Endometrium (tissue), 2 donors: Measurements from ENCODE around the gene ABHD2.

Experiments used
- FAIRE-seq: peaks from 2 replicates; lab custom pipeline; 2012; peaks lifted over from hg19 to GRCh38; lab: Jason Lieb, UNC
- donor health status: control.
- donor health status: control.

ABHD2 gene

DNA sequence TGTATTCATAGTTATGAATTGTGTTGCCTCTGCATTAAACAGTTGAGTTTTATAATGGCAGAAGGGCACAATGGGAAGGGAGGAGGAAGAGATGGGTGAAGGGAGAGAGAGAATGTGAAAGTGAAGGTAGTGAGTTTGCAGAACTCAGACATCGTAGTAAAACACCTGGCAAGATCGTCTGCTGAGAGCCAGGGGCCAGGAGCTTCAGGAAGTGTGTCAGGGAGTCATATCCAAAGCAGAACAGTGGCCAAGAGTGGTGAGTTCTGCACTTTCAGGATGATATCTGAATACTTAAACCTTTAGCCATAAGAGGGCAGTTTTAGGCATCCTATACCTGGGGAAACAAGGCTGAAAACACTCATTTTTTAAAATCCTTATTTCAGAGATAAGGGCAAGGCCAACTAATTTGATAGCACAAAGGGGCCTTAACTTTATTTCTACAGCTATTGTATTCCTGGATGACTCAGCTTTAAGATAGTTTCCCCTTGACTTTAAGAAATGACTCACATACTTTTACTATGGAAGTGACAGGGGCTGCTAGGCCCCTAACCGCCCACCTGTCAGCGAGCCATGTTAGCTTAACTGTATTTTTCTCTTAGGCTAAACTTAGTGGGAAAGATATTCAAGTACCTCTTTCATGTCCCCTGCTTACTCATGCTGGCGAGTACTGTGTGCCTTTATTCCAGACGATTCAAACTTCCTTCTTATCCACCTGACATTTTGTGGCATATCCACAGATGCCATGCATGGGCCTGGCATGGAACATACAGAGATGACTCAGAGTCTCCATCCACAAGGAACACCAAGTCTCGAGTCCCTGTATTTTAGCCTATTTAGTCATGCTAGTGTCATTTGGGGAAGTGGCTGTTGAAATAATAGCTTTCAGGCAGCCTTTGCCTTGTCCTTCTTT is 79.3 kb downstream of the ABHD2 start:
- no peak for FAIRE-seq

GRCh38 chr15:89168316-89168833 is 80.1 kb downstream of the ABHD2 start:
- no peak for FAIRE-seq

- FAIRE-seq, result no peak
Measured at GRCh38 chr15:89170364-89170763, 82.1 kb downstream of the ABHD2 start.

GRCh38 chr15:89171136-89172072 is 83.1 kb downstream of the ABHD2 start:
- no peak for FAIRE-seq

- FAIRE-seq, result no peak
Measured at GRCh38 chr15:89172921-89173320, 84.7 kb downstream of the ABHD2 start.

GRCh38 chr15:89174476-89174875 is 86.2 kb downstream of the ABHD2 start:
- FAIRE-seq, result no peak

GRCh38 chr15:89175617-89176191 is 87.4 kb downstream of the ABHD2 start:
- no peak for FAIRE-seq

DNA sequence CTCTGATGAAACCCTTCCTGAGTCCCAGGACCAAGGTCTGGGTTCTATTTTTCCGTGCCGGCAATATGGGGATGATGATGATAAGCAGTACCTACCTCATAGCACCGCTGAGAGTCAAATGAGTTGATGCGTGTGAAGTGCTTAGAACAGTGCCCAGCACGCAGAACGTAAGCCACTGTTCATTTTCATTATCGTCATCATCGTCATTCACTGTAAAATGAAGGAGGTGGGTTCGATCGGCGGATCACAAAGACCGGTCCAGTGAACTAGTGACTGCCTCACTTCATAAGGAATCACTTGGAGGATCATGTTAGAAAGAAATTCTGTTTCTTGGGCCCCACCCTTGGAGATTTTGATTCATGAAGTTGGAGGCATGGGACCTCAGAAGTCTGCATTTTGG is 88.9 kb downstream of the ABHD2 start:
- FAIRE-seq, result no peak

DNA sequence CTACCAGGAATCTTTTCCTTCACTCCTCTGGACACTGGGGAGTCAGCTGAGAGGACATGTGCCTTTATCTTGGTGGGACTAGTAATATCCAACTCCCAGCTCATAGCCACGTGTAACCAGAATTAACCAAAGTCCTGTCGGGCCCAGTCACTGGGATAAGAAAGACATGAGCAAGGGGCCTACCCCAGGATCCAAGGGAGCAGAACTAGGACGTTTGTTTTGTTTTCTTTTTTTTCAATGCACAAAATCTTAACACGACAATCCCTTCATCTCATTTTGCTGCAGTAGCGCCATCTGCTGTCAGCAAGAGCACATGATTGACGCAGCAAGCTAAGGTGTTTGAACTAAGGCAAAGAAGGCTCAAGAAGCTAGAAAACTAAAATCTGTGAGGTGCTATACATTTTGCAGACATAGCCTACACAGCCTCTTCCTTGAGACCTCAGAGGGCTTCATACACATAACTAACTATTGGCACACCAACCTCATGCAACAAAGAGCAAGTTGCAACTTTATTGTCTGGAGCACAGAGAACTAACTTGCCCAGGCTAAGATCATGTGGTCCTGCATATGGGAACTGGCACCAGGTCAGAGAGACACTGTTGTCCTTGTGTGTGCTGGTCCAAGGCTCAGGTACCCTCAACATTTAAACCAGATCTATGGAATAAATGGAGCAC is 89.5 kb downstream of the ABHD2 start:
- FAIRE-seq, result no peak

DNA sequence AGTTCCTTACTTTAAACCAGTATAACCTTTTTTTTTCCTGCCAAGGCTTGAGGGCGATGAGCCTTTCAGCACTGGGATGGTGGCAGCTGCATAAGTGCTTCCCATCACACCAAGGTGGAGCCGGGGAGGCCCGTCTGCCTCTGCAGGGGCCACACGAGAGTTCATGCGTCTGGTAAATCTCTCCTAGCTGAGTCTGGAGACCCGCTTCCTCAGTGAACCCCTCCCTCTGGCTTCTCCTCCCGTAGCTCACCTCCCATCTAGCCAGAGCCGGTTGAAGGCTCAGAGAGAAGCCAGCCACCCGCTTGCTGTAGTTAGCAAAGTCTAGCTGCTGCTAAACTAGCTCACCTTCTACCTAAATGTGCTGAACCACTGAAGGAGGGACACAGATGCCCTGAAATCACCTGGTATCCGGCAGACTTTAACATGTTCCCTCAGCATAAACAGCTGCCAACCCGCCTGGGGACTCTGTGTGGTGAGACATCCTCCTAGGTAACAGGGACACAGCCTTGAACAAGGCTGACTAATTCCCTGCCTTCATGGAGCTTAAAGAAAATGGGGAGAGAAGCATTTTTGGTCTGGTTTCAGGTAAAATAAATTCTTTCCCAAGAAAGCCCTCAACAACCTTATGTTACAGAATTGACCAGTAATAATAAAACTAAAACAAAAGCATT is 90.2 kb downstream of the ABHD2 start:
- no peak for FAIRE-seq

- no peak for FAIRE-seq
Measured at GRCh38 chr15:89179966-89180875, 92.0 kb downstream of the ABHD2 start.

DNA sequence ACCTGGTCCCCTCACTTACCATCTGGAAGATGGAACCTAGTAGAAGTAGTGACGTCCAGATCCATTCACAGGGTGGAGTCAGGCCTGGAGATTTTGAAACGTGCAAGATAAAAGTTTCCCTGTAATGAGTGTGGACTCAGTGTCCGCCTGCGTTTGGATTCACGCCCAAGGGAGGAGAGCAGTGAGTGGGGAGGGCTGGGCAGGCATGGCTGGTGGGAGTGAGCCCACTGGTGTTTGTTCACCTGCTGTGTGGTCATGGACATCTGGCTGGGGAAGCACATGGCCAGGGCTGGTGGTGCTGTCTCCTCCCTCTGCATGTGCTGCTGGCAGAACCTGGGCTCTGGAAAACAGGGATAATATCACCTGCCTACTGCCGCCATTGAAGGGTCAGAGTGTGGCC is 96.1 kb downstream of the ABHD2 start:
- no peak for FAIRE-seq

DNA sequence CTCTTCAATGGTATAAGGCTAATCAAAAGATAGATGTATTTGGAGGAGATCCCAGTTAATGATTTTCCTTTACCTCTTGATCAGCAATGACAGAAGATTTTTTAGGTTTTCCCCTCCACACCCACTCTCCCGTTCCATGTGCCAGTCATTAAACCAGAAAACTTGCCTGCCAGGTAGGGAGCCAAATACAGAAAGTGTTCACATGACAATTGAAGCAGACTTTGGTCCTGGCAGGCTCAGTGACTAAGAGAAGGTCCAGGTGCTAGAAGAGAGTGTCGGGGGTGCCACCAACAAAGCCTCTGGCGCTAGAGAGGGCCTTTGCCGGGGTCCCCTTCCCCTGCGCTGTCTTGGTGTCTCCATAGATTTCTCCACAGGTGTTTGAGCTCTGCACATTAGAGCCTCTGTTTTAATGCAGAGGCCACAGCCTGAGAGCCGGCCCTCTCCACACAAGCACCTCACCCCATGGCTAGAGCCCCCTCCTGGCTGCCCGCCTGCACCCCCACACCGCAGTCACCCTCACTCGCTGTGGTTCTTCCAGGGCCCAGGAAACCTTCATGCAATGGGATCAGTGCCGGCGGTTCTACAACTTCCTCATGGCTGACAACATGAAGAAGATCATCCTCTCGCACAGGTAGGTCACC is 96.8 kb downstream of the ABHD2 start:
- no peak for FAIRE-seq

GRCh38 chr15:89186803-89187202 is 98.5 kb downstream of the ABHD2 start:
- FAIRE-seq, result no peak

GRCh38 chr15:89187301-89187985 is 99.2 kb downstream of the ABHD2 start:
- no peak for FAIRE-seq

- FAIRE-seq, result no peak
Measured at GRCh38 chr15:89187986-89188514, 99.8 kb downstream of the ABHD2 start.

DNA sequence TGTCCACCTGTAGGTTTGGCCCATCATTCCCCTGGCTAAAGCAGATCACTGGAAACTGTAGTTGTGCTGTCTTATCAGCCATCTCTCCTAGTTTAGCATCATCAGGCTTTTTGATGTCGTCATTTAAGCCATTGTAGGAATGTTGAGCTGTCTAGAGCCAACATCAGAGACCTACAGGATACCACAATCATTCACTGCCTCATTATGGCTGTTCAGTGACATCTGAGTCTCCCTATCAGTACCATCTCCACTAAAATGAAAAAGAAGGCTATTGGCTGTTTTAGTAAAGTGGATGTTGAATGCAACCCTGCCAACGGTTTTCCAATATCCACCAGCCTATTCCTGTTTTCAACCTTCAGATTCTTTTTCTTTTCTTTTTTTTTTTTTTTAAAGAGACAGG is 103.9 kb downstream of the ABHD2 start:
- no peak for FAIRE-seq

DNA sequence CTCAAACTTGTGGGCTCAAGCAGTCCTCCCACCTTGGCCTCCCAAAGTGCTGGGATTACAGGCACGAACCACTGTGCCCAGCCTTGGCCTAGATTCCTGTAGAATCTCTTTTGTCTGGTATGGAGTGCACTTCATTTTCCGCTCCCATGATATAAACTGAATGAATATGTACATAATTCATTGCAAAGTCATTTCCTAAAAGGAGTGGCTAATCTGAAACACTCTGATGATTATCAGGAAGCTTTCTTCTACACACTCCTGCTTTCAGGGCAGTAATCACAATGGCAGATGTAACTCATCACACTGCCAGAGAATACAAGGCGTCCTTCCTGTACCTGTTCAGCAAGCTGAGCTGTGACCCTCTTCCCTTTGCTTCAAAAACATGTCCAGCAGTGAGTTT is 104.5 kb downstream of the ABHD2 start:
- no peak for FAIRE-seq

DNA sequence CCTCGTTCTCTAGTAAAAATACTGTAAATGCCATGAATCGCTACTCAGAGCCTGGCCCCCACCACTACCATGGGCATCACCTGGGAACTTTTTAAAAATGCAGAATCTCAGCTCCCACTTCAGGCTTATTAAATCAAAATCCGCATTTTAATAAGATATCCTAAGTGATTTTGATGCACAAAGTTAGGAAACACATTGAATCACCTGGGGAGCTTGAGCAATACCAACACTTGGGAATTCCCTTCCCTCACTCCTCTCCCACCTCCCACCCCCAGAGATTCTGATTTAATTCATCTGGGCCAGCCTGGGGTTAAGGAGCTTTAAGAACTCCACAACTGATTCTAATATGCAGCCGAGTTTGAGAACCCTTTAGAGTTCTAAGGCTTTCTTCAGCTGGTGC is 106.4 kb downstream of the ABHD2 start:
- FAIRE-seq, result no peak
